Spinal cord (tissue), 10 donors: ENCODE measurements around the gene ELOVL7. TPM values are rescaled to one million over a fixed set of nuclear protein-coding genes. Genes with fewer than 3 reads are reported as not detected.
"Not testable (repeated sequence)": the region's sequence is repeated elsewhere in the genome, so short reads cannot be mapped to it uniquely, and the experiment has no call there.

ENCODE experiments used
- DNase-seq, 6 donors: peaks; one replicate each; pipeline versions ENCODE4 v3.0.0 to v3.0.0-alpha.2; 2013 to 2015; ENCODE audit warnings: low spot score in 6 of 6, low read depth in 4 of 6
- H3K27ac ChIP-seq: one replicate; pipeline ENCODE4 v1.5.1; 2013; ENCODE audit warnings: low read depth, low read length, control low read depth
- H3K27me3 ChIP-seq: one replicate; pipeline ENCODE4 v1.6.1; 2013; ENCODE audit warnings: low read length; ENCODE audit not compliant: control insufficient read depth, insufficient read depth
- H3K36me3 ChIP-seq: one replicate; pipeline ENCODE4 v1.6.1; 2013; ENCODE audit warnings: low read length; ENCODE audit not compliant: control insufficient read depth, insufficient read depth
- H3K4me1 ChIP-seq: one replicate; pipeline ENCODE4 v1.6.1; 2013; ENCODE audit warnings: low read length; ENCODE audit not compliant: control insufficient read depth, insufficient read depth
- H3K4me3 ChIP-seq: one replicate; pipeline ENCODE4 v1.5.1; 2013; ENCODE audit warnings: low read depth, low read length, control low read depth
- H3K9me3 ChIP-seq: one replicate; pipeline ENCODE4 v1.6.1; 2013; ENCODE audit warnings: low read length; ENCODE audit not compliant: control insufficient read depth, insufficient read depth
- WGBS: methylation state at CpG from one replicate; pipeline ENCODE4 v1.1.5; 2013; ENCODE audit warnings: missing lambda C conversion rate; ENCODE audit not compliant: insufficient coverage; 5-methylcytosine and 5-hydroxymethylcytosine counted together
- polyA plus RNA-seq, 2 donors: library from polyadenylated mRNA; unstranded; fragments of 120-200 nt; gene quantifications; one replicate each; pipeline ENCODE4 v1.2.1, GENCODE V29; 2013; ENCODE audit not compliant: insufficient read length in 2 of 2
- total RNA-seq, 2 donors: library from RNA; depleted of rRNA in 1 of 2; stranded (reverse); fragments of 120-200 nt in 1 of 2; fragments of >200 nt in 1 of 2; gene quantifications; one replicate each; pipeline versions ENCODE4 v1.2.3 to v1.2.4, GENCODE V29; 2013 to 2014
- donor health status: healthy.

The ELOVL7 gene
- total and polyA plus RNA-seq, 4 donors, result 3.9 to 20.5 (median 4.4) TPM

DNA sequence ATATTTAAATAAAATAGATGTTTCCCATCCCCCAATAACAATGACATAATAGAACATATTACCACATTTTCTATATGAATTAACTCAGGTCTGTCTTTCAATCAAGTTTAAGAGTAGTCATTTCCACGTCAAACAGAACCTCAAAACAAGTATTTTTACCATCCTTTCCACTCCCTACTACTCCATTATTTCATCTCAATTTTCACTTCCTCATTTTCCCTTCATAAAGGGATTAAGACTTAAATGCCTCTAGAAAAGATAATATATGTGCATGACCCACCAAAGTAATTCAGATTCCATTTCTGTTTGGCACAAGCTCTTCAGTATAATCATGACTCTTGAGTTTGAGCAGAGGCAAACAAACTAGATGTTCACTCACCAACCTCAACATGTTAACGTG lies 40.4 kb downstream of the ELOVL7 start:
- WGBS, result no CpG with 5 or more reads among the region's 2 CpGs
- Histone ChIP-seq H3K36me3 (no peaks in the 10 kb centered on the region), H3K27me3 (no peaks in the 10 kb centered on the region), H3K4me1 (no peaks in the 10 kb centered on the region), H3K4me3 (no peak overlapping the region), H3K9me3 (no peaks in the 10 kb centered on the region), H3K27ac (no peak overlapping the region)
- no peak for DNase-seq

DNA sequence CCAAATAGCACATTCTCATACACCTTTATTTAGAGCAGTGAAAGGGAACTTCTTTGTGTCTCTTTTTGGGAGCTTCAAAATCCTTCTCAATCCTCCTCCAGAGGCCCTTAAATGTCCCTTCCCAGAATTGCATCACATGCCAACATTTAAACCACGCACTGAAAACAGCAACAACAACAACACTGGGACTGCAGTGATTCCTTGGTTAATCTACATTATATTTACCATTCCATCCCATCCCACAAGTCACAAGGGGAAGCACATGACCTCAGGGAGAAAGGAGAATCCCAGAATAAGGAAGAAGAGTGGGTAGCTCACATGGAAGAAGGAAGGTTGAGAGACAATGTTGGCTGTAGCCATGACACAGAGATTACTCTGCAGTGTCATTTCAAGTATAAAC lies 41.1 kb downstream of the ELOVL7 start:
- Histone ChIP-seq H3K36me3 (no peaks in the 10 kb centered on the region), H3K4me3 (no peak overlapping the region), H3K27ac (no peak overlapping the region), H3K9me3 (no peaks in the 10 kb centered on the region), H3K27me3 (no peaks in the 10 kb centered on the region), H3K4me1 (no peaks in the 10 kb centered on the region)
- WGBS, result no CpG with 5 or more reads among the region's 1 CpG
- DNase-seq, result no peak

DNA sequence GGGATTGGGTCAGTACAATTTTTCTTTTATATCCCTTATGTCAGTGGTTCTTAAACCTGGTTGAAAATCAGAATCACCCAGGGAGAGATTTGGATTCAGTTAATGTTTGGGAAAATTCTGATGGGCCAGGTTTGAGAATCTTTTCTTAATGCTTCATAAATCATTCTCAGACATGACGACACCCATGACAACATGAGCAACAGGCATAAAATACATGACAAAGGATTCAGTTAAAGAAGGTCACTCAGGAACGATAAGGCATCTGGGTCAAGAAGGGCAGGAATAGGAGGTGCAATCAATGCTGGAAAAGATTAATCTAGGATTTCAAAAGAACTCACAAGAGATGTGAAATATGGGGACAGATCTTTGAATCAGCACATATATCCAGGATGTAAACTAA lies 41.8 kb downstream of the ELOVL7 start:
- Histone ChIP-seq H3K9me3 (no peaks in the 10 kb centered on the region), H3K27me3 (no peaks in the 10 kb centered on the region), H3K36me3 (no peaks in the 10 kb centered on the region), H3K27ac (no peak overlapping the region), H3K4me1 (no peaks in the 10 kb centered on the region), H3K4me3 (no peak overlapping the region)
- WGBS, result no CpG with 5 or more reads among the region's 2 CpGs
- DNase-seq, result no peak

DNA sequence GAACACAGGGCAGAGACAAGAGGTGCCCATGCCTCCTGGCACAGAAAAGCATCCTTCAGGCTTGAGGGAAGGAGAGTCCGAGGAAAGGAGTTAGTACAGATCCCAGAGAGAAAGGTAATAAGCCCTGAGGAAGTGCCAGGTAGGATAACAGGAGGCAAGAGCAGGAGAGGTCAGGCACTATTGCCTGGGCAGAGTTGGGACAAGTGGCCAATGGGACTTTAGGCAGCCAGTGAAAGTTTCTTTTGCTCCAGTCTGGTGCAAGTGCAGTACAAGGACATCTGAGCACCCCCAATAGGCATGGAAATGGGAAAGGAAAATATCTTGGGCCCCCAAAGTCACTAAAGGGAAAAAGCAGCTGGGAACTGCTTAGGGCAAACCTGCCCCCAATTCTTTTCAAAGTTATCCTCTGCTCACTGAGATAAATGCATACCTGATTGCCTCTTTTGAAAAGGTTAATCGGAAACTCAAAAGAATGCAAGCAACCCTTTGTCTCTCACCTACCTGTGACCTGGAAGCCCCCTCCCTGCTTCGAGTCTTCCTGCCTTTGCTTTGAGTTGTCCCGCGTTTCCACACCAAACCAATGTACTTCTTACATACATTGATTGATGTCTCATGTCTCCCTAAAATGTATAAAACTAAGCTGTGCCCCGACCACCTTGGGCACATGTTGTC lies 46.5 kb downstream of the ELOVL7 start:
- H3K4me3 ChIP-seq, result no peak overlapping the region
- H3K36me3 ChIP-seq, result no peaks in the 10 kb centered on the region
- H3K27me3 ChIP-seq, result no peaks in the 10 kb centered on the region
- no peak for DNase-seq
- H3K4me1 ChIP-seq, result no peaks in the 10 kb centered on the region
- 18% methylated on average over 6 of the region's 6 CpGs for WGBS
- H3K27ac ChIP-seq, result no peak overlapping the region
- H3K9me3 ChIP-seq, result no peaks in the 10 kb centered on the region

DNA sequence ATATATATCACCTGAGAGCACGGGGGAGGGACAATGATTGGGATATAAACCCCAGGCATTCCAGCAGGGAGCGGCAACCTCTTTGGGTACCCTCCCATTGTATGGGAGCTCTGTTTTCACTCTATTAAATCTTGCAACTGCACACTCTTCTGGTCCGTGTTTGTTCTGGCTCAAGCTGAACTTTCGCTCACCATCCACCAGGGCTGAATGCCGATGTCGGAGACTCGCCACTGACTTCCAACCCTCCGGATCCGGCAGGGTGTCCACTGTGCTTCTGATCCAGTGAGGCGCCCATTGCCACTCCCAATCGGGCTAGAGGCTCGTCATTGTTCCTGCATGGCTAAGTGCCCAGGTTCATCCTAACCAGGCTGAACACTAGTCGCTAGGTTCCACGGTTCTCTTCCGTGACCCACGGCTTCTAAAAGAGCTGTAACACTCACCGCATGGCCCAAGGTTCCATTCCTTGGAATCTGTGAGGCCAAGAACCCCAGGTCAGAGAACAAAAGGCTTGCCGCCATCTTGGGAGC lies 48.6 kb downstream of the ELOVL7 start:
- H3K4me3 ChIP-seq, H3K27me3 ChIP-seq, H3K36me3 ChIP-seq, H3K9me3 ChIP-seq, H3K27ac ChIP-seq, H3K4me1 ChIP-seq, DNase-seq: not testable (repeated sequence)
- WGBS, result 95% methylated on average over 18 of the region's 18 CpGs

DNA sequence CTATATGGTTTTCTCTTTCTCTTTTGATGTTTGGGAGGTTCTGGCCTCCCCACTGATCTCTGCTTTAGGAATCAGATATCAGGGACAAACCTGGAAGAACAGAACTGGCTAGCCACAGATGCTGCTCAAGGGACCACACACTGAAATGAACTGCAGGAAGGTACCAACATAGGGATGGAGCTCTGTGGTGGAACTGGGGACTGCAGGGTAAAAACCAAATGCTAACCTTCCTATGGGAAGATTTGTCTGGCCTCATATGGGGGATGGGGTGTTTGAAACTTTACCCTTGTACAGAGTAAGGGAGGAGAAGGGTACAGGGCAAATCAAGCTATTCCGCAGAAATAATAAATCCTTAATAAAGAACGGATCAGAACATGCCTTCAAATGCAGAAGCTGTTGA lies 49.4 kb downstream of the ELOVL7 start:
- no peak overlapping the region for H3K27ac ChIP-seq
- no peaks in the 10 kb centered on the region for H3K9me3 ChIP-seq
- whole genome bisulfite sequencing, result 100% methylated on average over 1 of the region's 2 CpGs
- no peak for DNase-seq
- no peaks in the 10 kb centered on the region for H3K36me3 ChIP-seq
- H3K27me3 ChIP-seq, result no peaks in the 10 kb centered on the region
- H3K4me1 ChIP-seq, result no peaks in the 10 kb centered on the region
- H3K4me3 ChIP-seq, result no peak overlapping the region

DNA sequence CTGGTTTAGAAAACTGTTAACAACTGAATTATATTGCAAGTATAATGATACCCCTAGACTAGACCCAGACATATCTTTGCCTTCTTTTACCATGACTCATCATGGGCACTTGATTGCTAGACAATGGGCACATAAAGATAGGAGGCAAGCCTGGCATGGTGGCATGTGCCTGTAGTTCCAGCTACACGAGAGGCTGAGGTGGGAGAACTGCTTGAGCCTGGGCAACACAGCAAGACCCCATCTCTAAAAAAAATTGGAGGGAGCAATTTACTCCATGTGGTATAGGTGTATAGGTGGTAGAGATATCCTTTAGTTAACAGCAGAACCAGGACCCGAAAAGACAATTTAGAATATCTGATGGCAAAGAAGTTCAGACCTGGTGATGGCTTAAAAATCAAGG lies 51.6 kb downstream of the ELOVL7 start:
- Histone ChIP-seq H3K4me1 (no peaks in the 10 kb centered on the region), H3K9me3 (no peaks in the 10 kb centered on the region), H3K27me3 (no peaks in the 10 kb centered on the region), H3K4me3 (no peak overlapping the region), H3K36me3 (no peaks in the 10 kb centered on the region), H3K27ac (no peak overlapping the region)
- WGBS, result 86% methylated on average over 2 of the region's 2 CpGs
- no peak for DNase-seq

DNA sequence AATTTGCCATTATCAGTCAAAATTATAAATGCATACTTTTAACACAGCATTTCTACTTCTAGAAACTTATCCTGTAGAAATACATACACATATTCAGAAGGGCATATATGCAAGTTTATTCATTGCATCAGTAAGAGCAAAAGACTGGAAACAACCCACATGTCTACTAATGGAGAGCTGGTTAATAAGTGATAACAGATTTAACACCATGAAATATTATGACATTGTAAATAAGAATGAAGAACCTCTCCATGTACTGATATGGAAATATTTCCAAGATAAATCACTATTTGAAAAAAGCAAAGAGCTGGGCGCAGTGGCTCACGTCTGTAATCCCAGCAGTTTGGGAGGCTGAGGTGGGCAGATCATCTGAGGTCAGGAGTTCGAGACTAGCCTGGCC lies 54.5 kb downstream of the ELOVL7 start:
- Histone ChIP-seq H3K27me3 (no peaks in the 10 kb centered on the region), H3K27ac (no peak overlapping the region), H3K36me3 (no peaks in the 10 kb centered on the region), H3K9me3 (no peaks in the 10 kb centered on the region), H3K4me3 (no peak overlapping the region), H3K4me1 (no peaks in the 10 kb centered on the region)
- DNase-seq, result no peak
- WGBS, result 93% methylated on average over 2 of the region's 3 CpGs

DNA sequence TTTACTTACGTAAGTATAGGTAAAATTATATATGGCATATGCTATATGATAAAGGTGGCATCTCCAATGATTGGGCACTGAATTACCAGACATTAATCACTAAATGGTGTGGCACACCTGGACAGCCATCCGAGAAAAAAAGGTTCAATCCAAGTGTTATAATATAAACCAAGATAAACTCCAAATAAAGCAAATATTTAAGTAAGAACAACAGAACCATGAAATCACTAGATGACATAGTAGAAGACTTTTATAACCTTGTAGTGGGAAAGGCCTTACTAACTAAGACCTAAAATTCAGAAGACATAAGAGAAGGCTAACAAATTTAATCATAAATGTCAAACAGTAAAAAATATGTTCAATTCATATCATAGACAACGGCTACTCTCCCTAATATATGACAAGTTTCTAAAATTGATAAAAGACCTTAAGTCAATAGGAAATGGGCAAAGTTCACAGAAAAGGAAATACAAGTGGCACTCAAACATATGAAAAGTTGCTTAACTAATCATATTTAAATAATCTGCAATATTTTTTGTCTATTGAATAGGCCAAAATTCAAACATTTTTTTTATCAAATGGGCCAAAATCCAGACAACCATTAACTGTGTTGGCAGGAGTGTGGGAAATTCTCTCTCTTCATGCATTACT lies 55.1 kb downstream of the ELOVL7 start:
- Histone ChIP-seq H3K4me3 (no peak overlapping the region), H3K27ac (no peak overlapping the region), H3K36me3 (no peaks in the 10 kb centered on the region), H3K9me3 (no peaks in the 10 kb centered on the region), H3K4me1 (no peaks in the 10 kb centered on the region), H3K27me3 (no peaks in the 10 kb centered on the region)
- WGBS, result no CpG with 5 or more reads among the region's 3 CpGs
- DNase-seq, result no peak

DNA sequence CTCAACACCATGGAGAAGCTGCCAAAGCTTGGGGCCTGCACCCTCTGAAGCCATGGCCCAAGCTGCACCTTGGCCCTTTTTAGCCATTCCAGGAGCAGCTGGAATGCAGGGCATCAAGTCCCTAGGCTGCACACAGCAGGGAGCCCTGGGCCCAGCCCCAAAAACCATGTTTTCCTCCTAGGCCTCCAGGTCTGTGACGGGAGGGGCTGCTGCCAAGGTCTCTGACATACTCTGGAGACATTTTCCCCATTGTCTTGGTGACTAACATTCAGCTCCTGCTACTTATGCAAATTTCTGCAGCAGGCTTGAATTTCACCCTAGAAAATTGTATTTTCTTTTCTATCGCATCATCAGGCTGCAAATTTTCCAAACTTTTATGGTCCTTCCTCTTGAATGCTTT lies 64.6 kb downstream of the ELOVL7 start:
- DNase-seq, result no peak
- WGBS, result 69% methylated on average over 2 of the region's 2 CpGs

More for the DNA sequence above, 64.6 kb downstream of the ELOVL7 start:
- Histone ChIP-seq H3K27ac (no peak overlapping the region), H3K4me1 (no peaks in the 10 kb centered on the region), H3K36me3 (no peaks in the 10 kb centered on the region), H3K9me3 (peaks cover 3% of the 10 kb centered on the region), H3K4me3 (no peak overlapping the region), H3K27me3 (no peaks in the 10 kb centered on the region)
